ENCODE data around the gene SLX9. TPM values are rescaled to one million over a fixed set of nuclear protein-coding genes. Genes with fewer than 3 reads are reported as not detected.

SLX9 gene
- total RNA-seq, 1 experiment from 2014 or later: 58.7 TPM

GRCh38 chr21:44905016-44905727 lies 34.7 kb upstream of the SLX9 start:
- Mint-ChIP-seq H3K9me3 (ENCODE audit: unreplicated experiment) (no peaks in the 10 kb centered on the region), H3K4me3 (ENCODE audit: unreplicated experiment) (no peak overlapping the region), H3K4me1 (ENCODE audit: insufficient read depth, unreplicated experiment) (no peaks in the 10 kb centered on the region), H3K36me3 (ENCODE audit: insufficient read depth, unreplicated experiment) (peaks cover 8% of the 10 kb centered on the region), H3K27ac (ENCODE audit: low read depth, unreplicated experiment) (no peak overlapping the region), H3K27me3 (ENCODE audit: insufficient read depth, unreplicated experiment) (no peaks in the 10 kb centered on the region)
- CTCF ChIA-PET: interaction anchor here (0.6 to 0.7 kb wide), 2 partner anchors 11 to 562 kb away, joined by 3 to 4 read pairs; no protein-coding TSS in a partner anchor
- POLR2A ChIA-PET: no interaction called here
- no peak for TF ChIP-seq CTCF (IDR thresholded peaks at IDR 0.05; ENCODE audit: unreplicated experiment)
- intact Hi-C loops (cut with micrococcal nuclease): no loop called here
- no peak for DNase-seq (ENCODE audit: unreplicated experiment)
- BruUV-seq (replicated peaks): no TSS peak

- DNase-seq (ENCODE audit: unreplicated experiment): no peak
- no TSS peak for BruUV-seq (replicated peaks)
- no peak for TF ChIP-seq CTCF (IDR thresholded peaks at IDR 0.05; ENCODE audit: unreplicated experiment)
- ChIA-PET POLR2A (no interaction called here), CTCF (interaction anchor here (0.6 to 0.7 kb wide), 2 partner anchors 11 to 563 kb away, joined by 3 to 4 read pairs; no protein-coding TSS in a partner anchor)
- no peak overlapping the region for H3K27ac Mint-ChIP-seq (ENCODE audit: low read depth, unreplicated experiment)
- H3K27me3 Mint-ChIP-seq (ENCODE audit: insufficient read depth, unreplicated experiment): no peaks in the 10 kb centered on the region
- no peaks in the 10 kb centered on the region for H3K9me3 Mint-ChIP-seq (ENCODE audit: unreplicated experiment)
- peaks cover 8% of the 10 kb centered on the region for H3K36me3 Mint-ChIP-seq (ENCODE audit: insufficient read depth, unreplicated experiment)
- intact Hi-C loops (cut with micrococcal nuclease): no loop called here
- H3K4me3 Mint-ChIP-seq (ENCODE audit: unreplicated experiment): no peak overlapping the region
- H3K4me1 Mint-ChIP-seq (ENCODE audit: insufficient read depth, unreplicated experiment): no peaks in the 10 kb centered on the region
These were observed 34.1 kb upstream of the SLX9 start for GRCh38 chr21:44905728-44906090.

GRCh38 chr21:44907225-44907965 lies 32.4 kb upstream of the SLX9 start:
- Mint-ChIP-seq H3K27me3 (ENCODE audit: insufficient read depth, unreplicated experiment) (no peaks in the 10 kb centered on the region), H3K27ac (ENCODE audit: low read depth, unreplicated experiment) (no peak overlapping the region), H3K36me3 (ENCODE audit: insufficient read depth, unreplicated experiment) (peaks cover 8% of the 10 kb centered on the region), H3K4me3 (ENCODE audit: unreplicated experiment) (no peak overlapping the region), H3K9me3 (ENCODE audit: unreplicated experiment) (no peaks in the 10 kb centered on the region), H3K4me1 (ENCODE audit: insufficient read depth, unreplicated experiment) (peaks cover 12% of the 10 kb centered on the region)
- BruUV-seq (replicated peaks): no TSS peak
- no peak for TF ChIP-seq CTCF (IDR thresholded peaks at IDR 0.05; ENCODE audit: unreplicated experiment)
- intact Hi-C loops (cut with micrococcal nuclease): no loop called here
- no peak for DNase-seq (ENCODE audit: unreplicated experiment)
- POLR2A ChIA-PET: interaction anchor here (0.6 to 1.0 kb wide), 2 partner anchors 14 to 106 kb away, joined by 3 to 4 read pairs; partner anchors contain the start of gene UBE2G2
- CTCF ChIA-PET: interaction anchor here (0.9 to 1.2 kb wide), 4 partner anchors 12 to 108 kb away, joined by 3 to 6 read pairs (median 4); no protein-coding TSS in a partner anchor

Data from MCF 10A (cell line).